ENCODE results near the gene FNDC3A.

- TF ChIP-seq EZH2 (IDR thresholded peaks at IDR 0.05; ENCODE audit: insufficient read depth, poor library complexity, severe bottlenecking) = no peak
- TF ChIP-seq EZH2phosphoT487 (IDR thresholded peaks at IDR 0.05; ENCODE audit: insufficient read depth, low read depth) = no peak
These were observed 25.2 kb upstream of the FNDC3A start for GRCh38 chr13:48950501-48950875.
